H1 (cell line): Measurements from ENCODE around the gene EXD3. TPM values are rescaled to one million over a fixed set of nuclear protein-coding genes. Genes with fewer than 3 reads are reported as not detected.
"Not testable (repeated sequence)": the region's sequence is repeated elsewhere in the genome, so short reads cannot be mapped to it uniquely, and the experiment has no call there.

Source experiments
- CTCF ChIA-PET: fragments of 300-600 bp; sonication (Branson Sonifier 250); formaldehyde crosslinking; loops from one replicate; lab custom pipeline; 2021; ENCODE audit not compliant: partially characterized antibody; lab: Charles Lee
- POLR2A ChIA-PET: fragments of 300-600 bp; sonication (Branson Sonifier 250); formaldehyde crosslinking; loops from one replicate; lab custom pipeline; 2021; ENCODE audit warnings: inconsistent platforms; ENCODE audit not compliant: partially characterized antibody; lab: Charles Lee
- DNase-seq, 2 experiments: peaks; one replicate each; pipeline versions ENCODE4 v3.0.0 to v3.0.0-alpha.2; 2010 to 2022; ENCODE audit warnings: low spot score in 2 of 2, low read depth in 1 of 2, mixed read lengths in 1 of 2
- FAIRE-seq: peaks from 2 replicates; lab custom pipeline; 2011; peaks lifted over from hg19 to GRCh38; lab: Jason Lieb, UNC
- H2AFZ ChIP-seq: 2 replicates; pipeline ENCODE4 v1.8.1; 2012; ENCODE audit warnings: low read length, inconsistent platforms
- H2AK5ac ChIP-seq: 2 replicates; pipeline ENCODE4 v1.6.1; 2013; ENCODE audit warnings: low read depth, low read length
- H2BK120ac ChIP-seq: replicated peaks from 2 replicates; pipeline ENCODE3; 2013; ENCODE audit warnings: low read depth, low read length, inconsistent platforms
- H2BK12ac ChIP-seq: 2 replicates; pipeline ENCODE4 v1.6.1; 2013; ENCODE audit warnings: low read depth, low read length
- H2BK15ac ChIP-seq: 2 replicates; pipeline ENCODE4 v1.6.1; 2013; ENCODE audit warnings: low read length
- H2BK20ac ChIP-seq: 2 replicates; pipeline ENCODE4 v1.6.1; 2013; ENCODE audit warnings: low read length
- H2BK5ac ChIP-seq: 2 replicates; pipeline ENCODE4 v1.6.1; 2013; ENCODE audit warnings: low read depth, low read length
- H3K14ac ChIP-seq: 2 replicates; pipeline ENCODE4 v1.6.1; 2013; ENCODE audit warnings: inconsistent platforms; ENCODE audit not compliant: insufficient read length
- H3K18ac ChIP-seq: 2 replicates; pipeline ENCODE4 v1.6.1; 2013; ENCODE audit warnings: low read length; ENCODE audit errors: extremely low read depth
- H3K23ac ChIP-seq: 2 replicates; pipeline ENCODE4 v1.6.1; 2013; ENCODE audit warnings: inconsistent platforms; ENCODE audit not compliant: insufficient read length
- H3K23me2 ChIP-seq: 2 replicates; pipeline ENCODE4 v1.6.1; 2013; ENCODE audit warnings: low read depth, low read length
- H3K27ac ChIP-seq: 2 replicates; pipeline ENCODE4 v1.6.1; 2011; ENCODE audit warnings: low read depth, low read length, inconsistent platforms
- H3K27me3 ChIP-seq, 4 experiments: replicated peaks in 1 of 4; 1 replicate in 1 of 4; 2 replicates in 3 of 4; pipeline versions ENCODE4 v1.6.1 to v1.8.1; 2011 to 2013; ENCODE audit warnings: low read length in 3 of 4, mild to moderate bottlenecking in 3 of 4, inconsistent platforms in 2 of 4, mixed read lengths in 2 of 4, moderate library complexity in 1 of 4; ENCODE audit not compliant: control insufficient read depth in 3 of 4, insufficient read depth in 3 of 4; ENCODE audit errors: extremely low read depth in 1 of 4
- H3K36me3 ChIP-seq, 4 experiments: 2 replicates each; pipeline versions ENCODE4 v1.6.1 to v1.8.1; 2011 to 2013; ENCODE audit warnings: mild to moderate bottlenecking in 4 of 4, low read length in 3 of 4, moderate library complexity in 2 of 4, control low read depth in 1 of 4, inconsistent platforms in 1 of 4; ENCODE audit not compliant: insufficient read depth in 4 of 4, control insufficient read depth in 2 of 4
- H3K4ac ChIP-seq: replicated peaks from 2 replicates; pipeline ENCODE3; 2013; ENCODE audit warnings: low read length, low read depth, mixed read lengths, inconsistent platforms; ENCODE audit not compliant: insufficient read length
- H3K4me1 ChIP-seq, 4 experiments: replicated peaks in 1 of 4; 1 replicate in 1 of 4; 2 replicates in 3 of 4; pipeline versions ENCODE4 v1.6.1 to v1.8.1; 2011 to 2013; ENCODE audit warnings: low read length in 3 of 4, inconsistent platforms in 2 of 4, mixed read lengths in 1 of 4; ENCODE audit not compliant: insufficient read depth in 4 of 4, control insufficient read depth in 3 of 4
- H3K4me2 ChIP-seq, 2 experiments: 2 replicates each; pipeline versions ENCODE4 v1.6.1 to v1.8.1; 2011 to 2013; ENCODE audit warnings: low read depth in 2 of 2, low read length in 2 of 2, control low read depth in 1 of 2, inconsistent platforms in 1 of 2, mild to moderate bottlenecking in 1 of 2; ENCODE audit not compliant: insufficient read depth in 1 of 2
- H3K4me3 ChIP-seq, 4 experiments: fragments of 200-600, 300-600 bp in 1 of 4; sonication (generic), shearing (Covaris generic), sonication (Bioruptor Twin) in 1 of 4; 2 replicates each; pipeline versions ENCODE4 v1.5.1 to v1.8.1; 2011 to 2016; ENCODE audit warnings: low read length in 4 of 4, low read depth in 3 of 4, control low read depth in 2 of 4, inconsistent platforms in 2 of 4, mild to moderate bottlenecking in 2 of 4, mixed read lengths in 1 of 4, moderate library complexity in 1 of 4; ENCODE audit not compliant: insufficient read depth in 2 of 4; ENCODE audit errors: extremely low read depth in 1 of 4
- H3K56ac ChIP-seq: replicated peaks from 2 replicates; pipeline ENCODE3; 2013; ENCODE audit warnings: low read depth, mild to moderate bottlenecking, mixed read lengths, low read length, inconsistent platforms; ENCODE audit not compliant: insufficient read length
- H3K79me1 ChIP-seq: 2 replicates; pipeline ENCODE4 v1.6.1; 2013; ENCODE audit warnings: low read depth, low read length, control low read depth
- H3K79me2 ChIP-seq, 2 experiments: 2 replicates each; pipeline versions ENCODE4 v1.6.1 to v1.8.1; 2012 to 2013; ENCODE audit warnings: low read length in 2 of 2, mild to moderate bottlenecking in 2 of 2, inconsistent platforms in 1 of 2; ENCODE audit not compliant: insufficient read depth in 2 of 2, control insufficient read depth in 1 of 2
- H3K9ac ChIP-seq, 4 experiments: replicated peaks in 1 of 4; 1 replicate in 1 of 4; 2 replicates in 3 of 4; pipeline versions ENCODE4 v1.6.1 to v1.8.1; 2011 to 2013; ENCODE audit warnings: low read depth in 3 of 4, low read length in 3 of 4, control low read depth in 2 of 4, mild to moderate bottlenecking in 2 of 4, moderate library complexity in 2 of 4, inconsistent platforms in 1 of 4; ENCODE audit errors: extremely low read depth in 1 of 4
- H3K9me3 ChIP-seq, 2 experiments: 2 replicates each; pipeline versions ENCODE4 v1.6.1 to v1.8.1; 2012 to 2013; ENCODE audit warnings: mild to moderate bottlenecking in 2 of 2, moderate library complexity in 2 of 2, control low read depth in 1 of 2, inconsistent platforms in 1 of 2, low read depth in 1 of 2, low read length in 1 of 2, mixed read lengths in 1 of 2; ENCODE audit not compliant: insufficient read depth in 2 of 2
- H4K20me1 ChIP-seq, 2 experiments: replicated peaks in 1 of 2; 2 replicates each; pipeline versions ENCODE3 to v1.8.1; 2011 to 2013; ENCODE audit warnings: inconsistent platforms in 2 of 2, low read length in 2 of 2, mild to moderate bottlenecking in 1 of 2; ENCODE audit not compliant: insufficient read depth in 2 of 2, control insufficient read depth in 1 of 2
- H4K5ac ChIP-seq: 2 replicates; pipeline ENCODE4 v1.6.1; 2013; ENCODE audit warnings: low read length, low read depth, mixed read lengths, inconsistent platforms; ENCODE audit not compliant: insufficient read length
- H4K8ac ChIP-seq: 2 replicates; pipeline ENCODE4 v1.8.0; 2013; ENCODE audit warnings: mild to moderate bottlenecking, moderate library complexity, low read length, inconsistent platforms; ENCODE audit not compliant: insufficient read depth; ENCODE audit errors: extremely low read depth
- H4K91ac ChIP-seq: replicated peaks from 2 replicates; pipeline ENCODE3; 2013; ENCODE audit warnings: low read length, mixed read lengths, inconsistent platforms; ENCODE audit not compliant: insufficient read length
- WGBS, 2 experiments: shearing (Covaris generic) in 1 of 2; methylation state at CpG; one replicate each; pipeline versions ENCODE4 v1.1.6 to v1.1.7; 2013 to 2015; ENCODE audit warnings: low lambda C conversion rate in 2 of 2, mixed read lengths in 2 of 2, inconsistent platforms in 1 of 2, low coverage in 1 of 2, missing lambda C conversion rate in 1 of 2; ENCODE audit not compliant: insufficient replicate concordance in 2 of 2, insufficient coverage in 1 of 2, insufficient read length in 1 of 2; ENCODE audit errors: extremely low coverage in 1 of 2, missing lambda C conversion rate in 1 of 2; 5-methylcytosine and 5-hydroxymethylcytosine counted together
- polyA plus RNA-seq, 7 experiments: library from polyadenylated mRNA; depleted of rRNA in 3 of 7; stranded (reverse) in 5 of 7; unstranded in 2 of 7; fragments of >200 nt in 5 of 7; fragments of 200-250 nt in 2 of 7; gene quantifications; 1 replicate in 5 of 7; 2 replicates in 1 of 7; 4 replicates in 1 of 7; pipeline versions ENCODE4 v1.2.1 to v1.2.3, GENCODE V29; 2011 to 2013; ENCODE audit warnings: missing spikeins in 2 of 7, mixed read lengths in 2 of 7
- total RNA-seq: library from RNA; stranded (reverse); fragmentation: NEBNext Ultra II Directional; extraction: Animal tissue kit (Norgen Biotek cat#: 25700); gene quantifications from 2 replicates; pipeline ENCODE4 v1.2.1, GENCODE V29; 2021

EXD3 gene
- total and polyA plus RNA-seq, 2 of the 8 experiments (the other 6 are each of a cell fraction or from before 2014, with no cell fraction given) = 7.2 to 9.4 TPM

DNA sequence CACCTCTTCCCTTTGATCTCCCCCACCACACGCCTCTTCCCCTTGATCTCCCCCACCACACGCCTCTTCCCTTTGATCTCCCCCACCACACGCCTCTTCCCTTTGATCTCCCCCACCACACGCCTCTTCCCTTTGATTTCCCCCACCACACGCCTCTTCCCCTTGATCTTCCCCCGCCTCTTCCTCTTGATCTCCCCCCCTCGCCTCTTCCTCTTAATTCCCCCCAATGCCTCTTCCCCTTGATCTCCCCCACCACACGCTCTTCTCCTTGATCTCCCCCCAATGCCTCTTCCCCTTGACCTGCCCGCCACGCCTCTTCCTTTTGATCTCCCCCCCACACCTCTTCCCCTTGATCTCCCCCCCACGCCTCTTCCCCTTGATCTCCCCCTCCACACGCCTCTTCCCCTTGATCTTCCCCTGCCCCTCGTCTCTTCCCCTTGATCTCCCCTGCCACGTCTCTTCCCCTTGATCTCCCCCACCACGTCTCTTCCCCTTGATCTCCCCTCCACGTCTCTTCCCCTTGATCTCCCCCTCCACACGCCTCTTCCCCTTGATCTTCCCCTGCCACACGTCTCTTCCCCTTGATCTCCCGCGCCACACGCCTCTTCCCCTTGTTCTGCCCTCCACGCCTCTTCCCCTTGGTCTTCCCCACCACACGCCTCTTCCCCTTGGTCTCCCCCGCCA, 27.7 kb upstream of the EXD3 start:
- H4K20me1 ChIP-seq, H3K4me2 ChIP-seq, H3K9ac ChIP-seq, H2AK5ac ChIP-seq, H2AFZ ChIP-seq, H3K79me1 ChIP-seq, H2BK120ac ChIP-seq, DNase-seq, H2BK5ac ChIP-seq, H3K27ac ChIP-seq, H4K8ac ChIP-seq, H3K18ac ChIP-seq, H3K9me3 ChIP-seq, H3K4me3 ChIP-seq, H3K23ac ChIP-seq, H3K79me2 ChIP-seq, H3K4ac ChIP-seq, H3K14ac ChIP-seq, H2BK20ac ChIP-seq, H4K91ac ChIP-seq, CTCF ChIA-PET, H2BK12ac ChIP-seq, H2BK15ac ChIP-seq, FAIRE-seq, H3K56ac ChIP-seq, H4K5ac ChIP-seq, H3K27me3 ChIP-seq, H3K23me2 ChIP-seq: not testable (repeated sequence)
- POLR2A ChIA-PET = interaction anchor here (0.6 kb wide), 1 partner anchor 9 kb away, joined by 3 read pairs; the partner anchor contains the start of gene ENTPD8
- H3K36me3 ChIP-seq = peaks cover under 1 to 13% (median 4%) of the 10 kb centered on the region in 4 experiments; a peak in 4 of 8 replicates
- no CpG with 5 or more reads among the region's 24 CpGs for WGBS, 2 experiments
- H3K4me1 ChIP-seq = peaks cover 0 to 15% (median 13%) of the 10 kb centered on the region in 4 experiments; a peak in 5 of 7 replicates
